Tibial nerve (tissue), 4 donors: Measurements from ENCODE around the gene DEPP1.

Experiments
- EP300 ChIP-seq, 2 donors: sonication (generic); formaldehyde crosslinking; IDR thresholded peaks; one replicate each; pipeline ENCODE4 v1.6.1; 2017; ENCODE audit warnings: antibody characterized with exemption in 2 of 2, mild to moderate bottlenecking in 1 of 2
- POLR2A ChIP-seq, 2 donors: fragments of 450-650 bp; IDR thresholded peaks; one replicate each; pipeline ENCODE4 v1.6.1; 2017; ENCODE audit warnings: antibody characterized with exemption in 2 of 2, mild to moderate bottlenecking in 2 of 2, moderate library complexity in 2 of 2
- TF ChIP-seq, protein P1 (sequence below), 5 experiments: fragments of 200-600 bp in 3 of 5; fragments of 450-650 bp in 2 of 5; sonication (generic) in 3 of 5; IDR thresholded peaks; one replicate each; pipeline ENCODE4 v1.5.1; 2016 to 2019; ENCODE audit warnings: antibody characterized with exemption in 5 of 5, mild to moderate bottlenecking in 3 of 5, moderate library complexity in 2 of 5

DNA sequence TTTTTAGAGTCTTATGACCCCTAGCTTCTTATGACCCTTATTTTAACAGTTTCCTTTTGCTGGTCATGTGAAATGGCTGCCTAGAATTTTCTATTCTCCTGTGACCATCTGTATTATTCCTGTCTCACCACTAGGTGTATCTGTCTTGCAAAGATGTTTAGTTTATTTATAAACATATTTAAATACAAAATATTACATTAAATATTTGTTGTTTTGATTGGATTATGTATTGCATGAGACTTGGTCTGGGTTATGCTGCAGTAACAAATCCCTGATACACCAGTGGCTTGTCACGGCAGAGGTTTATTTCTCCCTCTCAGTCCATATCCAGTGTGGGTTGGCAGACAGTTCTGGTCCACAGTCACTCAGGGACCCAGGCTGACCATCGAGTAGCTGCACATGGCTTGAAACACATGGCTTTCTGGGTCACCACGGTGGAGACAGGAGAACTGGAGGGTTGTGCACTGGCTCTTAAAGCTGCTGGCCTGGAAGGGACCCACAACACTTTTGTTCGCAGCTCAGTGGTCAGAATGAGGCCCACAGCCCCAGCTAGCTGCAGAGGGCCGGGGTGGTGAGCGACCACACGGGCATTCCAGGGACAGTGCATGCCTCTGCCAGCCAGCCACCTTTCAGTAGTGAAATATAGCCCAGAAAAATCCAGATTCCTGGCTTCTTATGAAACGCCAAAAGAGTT lies 11.6 kb downstream of the DEPP1 start:
- TF ChIP-seq, protein P1, sequence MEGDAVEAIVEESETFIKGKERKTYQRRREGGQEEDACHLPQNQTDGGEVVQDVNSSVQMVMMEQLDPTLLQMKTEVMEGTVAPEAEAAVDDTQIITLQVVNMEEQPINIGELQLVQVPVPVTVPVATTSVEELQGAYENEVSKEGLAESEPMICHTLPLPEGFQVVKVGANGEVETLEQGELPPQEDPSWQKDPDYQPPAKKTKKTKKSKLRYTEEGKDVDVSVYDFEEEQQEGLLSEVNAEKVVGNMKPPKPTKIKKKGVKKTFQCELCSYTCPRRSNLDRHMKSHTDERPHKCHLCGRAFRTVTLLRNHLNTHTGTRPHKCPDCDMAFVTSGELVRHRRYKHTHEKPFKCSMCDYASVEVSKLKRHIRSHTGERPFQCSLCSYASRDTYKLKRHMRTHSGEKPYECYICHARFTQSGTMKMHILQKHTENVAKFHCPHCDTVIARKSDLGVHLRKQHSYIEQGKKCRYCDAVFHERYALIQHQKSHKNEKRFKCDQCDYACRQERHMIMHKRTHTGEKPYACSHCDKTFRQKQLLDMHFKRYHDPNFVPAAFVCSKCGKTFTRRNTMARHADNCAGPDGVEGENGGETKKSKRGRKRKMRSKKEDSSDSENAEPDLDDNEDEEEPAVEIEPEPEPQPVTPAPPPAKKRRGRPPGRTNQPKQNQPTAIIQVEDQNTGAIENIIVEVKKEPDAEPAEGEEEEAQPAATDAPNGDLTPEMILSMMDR (IDR thresholded peaks at IDR 0.05) = peak in 1 of 5 experiments; percentile 7
- TF ChIP-seq POLR2A (IDR thresholded peaks at IDR 0.05) (no peak), EP300 (IDR thresholded peaks at IDR 0.05) (no peak)
